Endothelial cell of umbilical vein (primary cell): Measurements from ENCODE around the gene AUTS2. TPM values are rescaled to one million over a fixed set of nuclear protein-coding genes. Genes with fewer than 3 reads are reported as not detected.

Source experiments
- BruUV-seq: library from RNA; stranded (reverse); fragments of 400-500 nt; replicated peaks from 2 replicates; lab custom pipeline; 2021; lab: Mats Ljungman, UMichigan
- CTCF ChIA-PET: fragments of 300-600, 350-600 bp; sonication (Branson Sonifier 250); formaldehyde crosslinking; loops from one replicate; lab custom pipeline; 2021; ENCODE audit warnings: antibody characterized with exemption, inconsistent platforms; lab: Charles Lee
- POLR2A ChIA-PET: fragments of 300-600, 350-600 bp; sonication (Branson Sonifier 250); formaldehyde crosslinking; loops from one replicate; lab custom pipeline; 2021; ENCODE audit warnings: antibody characterized with exemption, inconsistent platforms; lab: Charles Lee
- DNase-seq: peaks from one replicate; pipeline ENCODE4 v3.0.0-alpha.2; 2011; ENCODE audit warnings: low read depth, low spot score
- FAIRE-seq: peaks from 2 replicates; lab custom pipeline; 2011; peaks lifted over from hg19 to GRCh38; lab: Jason Lieb, UNC
- H2AFZ ChIP-seq: 2 replicates; pipeline ENCODE4 v1.6.0; 2012; ENCODE audit warnings: low read depth, low read length, control low read depth, inconsistent platforms
- H3K27ac ChIP-seq: 2 replicates; pipeline ENCODE4 v1.5.1; 2011; ENCODE audit warnings: low read depth, mild to moderate bottlenecking, control low read depth, low read length, moderate library complexity; ENCODE audit not compliant: insufficient read depth
- H3K27me3 ChIP-seq, 2 experiments: 2 replicates each; pipeline versions ENCODE4 v1.6.0 to v1.6.1; 2011; ENCODE audit warnings: low read length in 2 of 2, mixed read lengths in 1 of 2; ENCODE audit not compliant: control insufficient read depth in 2 of 2, insufficient read depth in 2 of 2
- H3K36me3 ChIP-seq, 2 experiments: 2 replicates in 1 of 2; 3 replicates in 1 of 2; pipeline ENCODE4 v1.5.1; 2011; ENCODE audit warnings: low read length in 2 of 2, mild to moderate bottlenecking in 1 of 2, moderate library complexity in 1 of 2; ENCODE audit not compliant: control insufficient read depth in 2 of 2, insufficient read depth in 2 of 2; ENCODE audit errors: extremely low read depth in 1 of 2
- H3K4me1 ChIP-seq: 3 replicates; pipeline ENCODE4 v1.5.1; 2011; ENCODE audit warnings: mild to moderate bottlenecking, low read length; ENCODE audit not compliant: control insufficient read depth, insufficient read depth; ENCODE audit errors: extremely low read depth
- H3K4me2 ChIP-seq: 2 replicates; pipeline ENCODE4 v1.6.1; 2011; ENCODE audit warnings: low read length, control low read depth, mixed read lengths; ENCODE audit not compliant: insufficient read depth
- H3K4me3 ChIP-seq, 3 experiments: fragments of 200-600 bp in 1 of 3; sonication (generic), shearing (Covaris generic) in 1 of 3; replicated peaks in 1 of 3; 2 replicates each; pipeline ENCODE4 v1.5.1; 2011 to 2016; ENCODE audit warnings: control low read depth in 3 of 3, low read length in 3 of 3, mild to moderate bottlenecking in 2 of 3, inconsistent platforms in 1 of 3, low read depth in 1 of 3, moderate library complexity in 1 of 3; ENCODE audit not compliant: insufficient read depth in 1 of 3
- H3K79me2 ChIP-seq: 2 replicates; pipeline ENCODE4 v1.6.0; 2012; ENCODE audit warnings: low read length, inconsistent platforms; ENCODE audit not compliant: control insufficient read depth, insufficient read depth
- H3K9ac ChIP-seq: replicated peaks from 2 replicates; pipeline ENCODE3; 2011; ENCODE audit warnings: low read length, control low read depth; ENCODE audit not compliant: insufficient read depth; ENCODE audit errors: extremely low read depth
- H3K9me1 ChIP-seq: replicated peaks from 3 replicates; pipeline ENCODE4 v1.6.0; 2011; ENCODE audit warnings: mild to moderate bottlenecking, low read length; ENCODE audit not compliant: control insufficient read depth, insufficient read depth; ENCODE audit errors: extremely low read depth
- H3K9me3 ChIP-seq: replicated peaks from 2 replicates; pipeline ENCODE4 v1.5.1; 2012; ENCODE audit warnings: low read length, inconsistent platforms; ENCODE audit not compliant: control insufficient read depth, insufficient read depth
- H4K20me1 ChIP-seq: replicated peaks from 2 replicates; pipeline ENCODE3; 2011; ENCODE audit warnings: mild to moderate bottlenecking, low read length; ENCODE audit not compliant: control insufficient read depth, insufficient read depth; ENCODE audit errors: extremely low read depth
- EZH2 ChIP-seq: IDR thresholded peaks from 2 replicates; pipeline ENCODE4 v1.6.1; 2012; ENCODE audit warnings: borderline replicate concordance, low read depth, mild to moderate bottlenecking, moderate library complexity, low read length, inconsistent platforms; ENCODE audit not compliant: severe bottlenecking
- FOS ChIP-seq: IDR thresholded peaks from 2 replicates; pipeline ENCODE4 v1.6.1; 2011; ENCODE audit warnings: mild to moderate bottlenecking, low read length, moderate library complexity, borderline replicate concordance; ENCODE audit not compliant: insufficient read depth
- GATA2 ChIP-seq: IDR thresholded peaks from 2 replicates; pipeline ENCODE4 v1.7.0; 2011; ENCODE audit warnings: low read depth, mild to moderate bottlenecking, moderate library complexity, mixed read lengths, low read length; ENCODE audit not compliant: insufficient read length, insufficient read depth
- JUN ChIP-seq: IDR thresholded peaks from 2 replicates; pipeline ENCODE4 v1.6.1; 2011; ENCODE audit warnings: borderline replicate concordance, low read depth; ENCODE audit not compliant: insufficient read length, insufficient read depth
- MYC ChIP-seq: IDR thresholded peaks from one replicate; pipeline ENCODE4 v1.6.1; 2011; ENCODE audit warnings: mild to moderate bottlenecking, low read depth, low read length
- POLR2A ChIP-seq: IDR thresholded peaks from 2 replicates; pipeline ENCODE4 v1.6.1; 2012; ENCODE audit warnings: low read depth, mild to moderate bottlenecking, control low read depth, low read length
- POLR2AphosphoS5 ChIP-seq: IDR thresholded peaks from 2 replicates; pipeline ENCODE4 v1.6.1; 2012; ENCODE audit warnings: low read depth, mild to moderate bottlenecking, control low read depth, low read length, moderate library complexity; ENCODE audit not compliant: insufficient read depth
- dilution Hi-C: fragments of 300-500 bp; cut with MboI; formaldehyde crosslinking; loops from one replicate; pipeline ENCODE4 v1.15.0; 2019; ENCODE audit warnings: low sequenced_read_pairs; ENCODE audit not compliant: extremely low pct_ligation_motif_present
- intact Hi-C: fragments of 100-400 bp; cut with micrococcal nuclease; formaldehyde crosslinking; loops from one replicate; pipeline ENCODE4 v1.10.0; 2022
- polyA plus RNA-seq, 4 experiments: library from polyadenylated mRNA; depleted of rRNA in 3 of 4; stranded (reverse) in 3 of 4; unstranded in 1 of 4; fragments of >200 nt; gene quantifications; 2 replicates each; pipeline versions ENCODE4 v1.2.1 to v1.2.3, GENCODE V29; 2011 to 2012; ENCODE audit warnings: missing spikeins in 1 of 4
- total RNA-seq: library from RNA; stranded (reverse); gene quantifications from 2 replicates; pipeline ENCODE4 v1.2.3, GENCODE V29; 2021
- TF ChIP-seq, protein P1 (sequence below): IDR thresholded peaks from 2 replicates; pipeline ENCODE4 v1.6.1; 2011; ENCODE audit not compliant: insufficient read depth, insufficient read length
- TF ChIP-seq, protein P2 (sequence below), 2 donors: IDR thresholded peaks; 1 replicate in 1 of 2; 2 replicates in 1 of 2; pipeline ENCODE4 v1.5.1; 2011; ENCODE audit warnings: low read length in 2 of 2, mild to moderate bottlenecking in 2 of 2, moderate library complexity in 2 of 2, control low read depth in 1 of 2, inconsistent platforms in 1 of 2, low read depth in 1 of 2; ENCODE audit not compliant: insufficient read depth in 1 of 2; ENCODE audit errors: extremely low read depth in 1 of 2

The AUTS2 gene
- total and polyA plus RNA-seq, 2 donors (not counting 3 experiments of a cell fraction or from before 2014, with no cell fraction given), result 0.59 to 8.0 TPM

DNA sequence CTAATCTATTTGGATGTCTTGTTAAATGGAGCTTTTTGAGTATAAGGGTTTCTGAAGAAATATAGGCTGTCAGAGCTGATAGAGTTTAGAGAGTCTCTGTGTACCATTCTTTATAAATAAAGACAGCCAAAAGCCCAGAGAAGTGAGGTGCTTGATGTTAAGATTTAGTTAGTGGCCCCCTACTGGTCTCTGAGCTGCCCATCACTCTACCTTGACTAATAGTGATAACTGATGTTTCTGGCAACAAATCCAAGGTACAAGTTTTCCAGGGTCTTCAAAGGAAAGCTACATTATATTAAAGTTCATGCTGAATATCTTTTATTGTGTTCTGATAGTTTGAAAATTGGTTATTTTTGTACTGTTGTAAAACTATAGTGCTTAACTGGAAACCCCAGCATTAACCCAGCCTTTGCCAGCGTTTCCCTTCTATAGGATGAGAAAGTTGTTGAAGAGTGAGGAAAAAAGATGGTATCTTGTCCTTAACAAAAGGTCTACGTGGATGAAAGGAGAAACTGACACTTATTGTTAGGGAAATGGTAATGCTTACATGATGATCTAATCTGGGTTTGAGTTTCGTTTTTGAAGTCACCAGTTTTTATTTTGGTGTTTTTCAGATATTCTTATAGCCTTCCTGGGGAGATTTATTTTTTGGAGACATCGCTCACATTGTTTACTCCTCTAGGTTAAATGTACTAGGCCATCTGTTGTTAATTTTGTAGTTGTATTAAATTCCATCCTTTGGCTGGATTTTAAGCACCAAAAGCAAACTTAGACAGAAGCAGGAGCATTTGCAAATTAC is 79.0 kb downstream of the AUTS2 start:
- FAIRE-seq (no peak), DNase-seq (no peak)
- intact Hi-C loops (no loop called here), dilution Hi-C loops (no loop called here)
- H3K27ac ChIP-seq, result no peak overlapping the region
- H3K4me2 ChIP-seq, result no peak overlapping the region
- no peak for TF ChIP-seq FOS
- no peak for TF ChIP-seq GATA2
- TF ChIP-seq MYC, result no peak
- TF ChIP-seq POLR2A, result no peak
- TF ChIP-seq JUN, result no peak
- no peak for TF ChIP-seq POLR2AphosphoS5
- TF ChIP-seq, protein P1, sequence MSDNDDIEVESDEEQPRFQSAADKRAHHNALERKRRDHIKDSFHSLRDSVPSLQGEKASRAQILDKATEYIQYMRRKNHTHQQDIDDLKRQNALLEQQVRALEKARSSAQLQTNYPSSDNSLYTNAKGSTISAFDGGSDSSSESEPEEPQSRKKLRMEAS, result no peak
- TF ChIP-seq EZH2, result no peak
- TF ChIP-seq, protein P2, sequence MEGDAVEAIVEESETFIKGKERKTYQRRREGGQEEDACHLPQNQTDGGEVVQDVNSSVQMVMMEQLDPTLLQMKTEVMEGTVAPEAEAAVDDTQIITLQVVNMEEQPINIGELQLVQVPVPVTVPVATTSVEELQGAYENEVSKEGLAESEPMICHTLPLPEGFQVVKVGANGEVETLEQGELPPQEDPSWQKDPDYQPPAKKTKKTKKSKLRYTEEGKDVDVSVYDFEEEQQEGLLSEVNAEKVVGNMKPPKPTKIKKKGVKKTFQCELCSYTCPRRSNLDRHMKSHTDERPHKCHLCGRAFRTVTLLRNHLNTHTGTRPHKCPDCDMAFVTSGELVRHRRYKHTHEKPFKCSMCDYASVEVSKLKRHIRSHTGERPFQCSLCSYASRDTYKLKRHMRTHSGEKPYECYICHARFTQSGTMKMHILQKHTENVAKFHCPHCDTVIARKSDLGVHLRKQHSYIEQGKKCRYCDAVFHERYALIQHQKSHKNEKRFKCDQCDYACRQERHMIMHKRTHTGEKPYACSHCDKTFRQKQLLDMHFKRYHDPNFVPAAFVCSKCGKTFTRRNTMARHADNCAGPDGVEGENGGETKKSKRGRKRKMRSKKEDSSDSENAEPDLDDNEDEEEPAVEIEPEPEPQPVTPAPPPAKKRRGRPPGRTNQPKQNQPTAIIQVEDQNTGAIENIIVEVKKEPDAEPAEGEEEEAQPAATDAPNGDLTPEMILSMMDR (IDR thresholded peaks at IDR 0.05; ENCODE audit: extremely low read depth in 1 of 2, insufficient read depth in 1 of 2, low read depth in 1 of 2, low read length in 2 of 2), result no peak
- H4K20me1 ChIP-seq, result no peaks in the 10 kb centered on the region
- H3K9ac ChIP-seq, result no peak overlapping the region
- no peaks in the 10 kb centered on the region for H3K9me1 ChIP-seq
- no peaks in the 10 kb centered on the region for H3K36me3 ChIP-seq
- H3K27me3 ChIP-seq, result no peaks in the 10 kb centered on the region
- H2AFZ ChIP-seq, result no peak overlapping the region
- POLR2A ChIA-PET, result no interaction called here
- no peaks in the 10 kb centered on the region for H3K9me3 ChIP-seq
- CTCF ChIA-PET, result no interaction called here
- H3K79me2 ChIP-seq, result no peaks in the 10 kb centered on the region
- no peaks in the 10 kb centered on the region for H3K4me1 ChIP-seq
- no TSS peak for BruUV-seq
- no peak overlapping the region for H3K4me3 ChIP-seq
